T-helper 9 cell (primary cell): ENCODE measurements around the gene CARD9.
"Not testable (repeated sequence)": the region's sequence is repeated elsewhere in the genome, so short reads cannot be mapped to it uniquely, and the experiment has no call there.

Experiments
- DNase-seq: peaks from one replicate; pipeline ENCODE4 v3.0.0-alpha.2; 2020

Gene CARD9

DNA sequence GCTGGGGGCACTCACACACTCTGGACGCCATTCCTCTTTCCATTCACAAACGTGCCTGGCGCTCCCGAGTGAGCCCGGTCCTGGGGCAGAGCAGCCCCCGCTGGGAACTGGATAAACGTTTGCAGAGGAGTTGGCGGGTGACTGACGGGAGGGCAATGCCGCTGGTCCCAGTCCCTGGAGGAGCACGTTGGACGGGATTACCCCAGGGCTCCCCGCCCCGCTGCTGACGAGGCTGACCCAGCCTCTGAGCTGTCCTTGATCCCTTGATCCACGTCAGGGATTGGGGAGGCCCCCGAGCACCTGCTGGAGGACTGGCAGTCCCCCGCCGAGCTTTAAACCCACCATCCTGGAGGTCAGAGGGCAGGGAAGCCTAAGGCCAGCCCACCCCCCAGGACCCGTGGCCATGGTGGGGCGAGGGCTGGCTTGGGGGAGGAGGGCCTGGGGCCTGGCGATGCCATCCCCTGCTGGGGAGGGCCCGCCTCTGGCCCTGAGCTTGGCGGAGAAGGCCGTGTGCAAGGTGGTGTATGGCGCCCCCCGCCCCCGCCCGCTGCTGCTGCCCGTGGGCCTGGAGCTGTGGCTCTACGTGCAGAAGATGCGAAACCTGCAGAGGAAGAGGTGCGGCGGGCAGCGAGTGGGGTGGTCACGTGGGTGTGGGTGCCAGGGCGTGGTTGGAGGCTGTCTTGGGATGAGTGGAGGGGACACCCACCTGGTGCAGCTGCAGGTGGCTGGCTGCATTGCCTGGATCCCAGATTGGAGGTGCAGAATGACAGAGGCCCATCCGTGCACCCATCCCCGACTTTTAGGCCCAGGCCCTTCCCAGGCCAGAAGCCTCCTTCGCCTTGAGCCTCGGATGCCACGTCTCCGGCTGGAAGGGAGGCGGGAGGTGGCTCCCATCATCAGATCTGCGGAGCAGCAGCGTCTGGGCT lies 41.6 kb downstream of the CARD9 start:
- no peak for DNase-seq

DNA sequence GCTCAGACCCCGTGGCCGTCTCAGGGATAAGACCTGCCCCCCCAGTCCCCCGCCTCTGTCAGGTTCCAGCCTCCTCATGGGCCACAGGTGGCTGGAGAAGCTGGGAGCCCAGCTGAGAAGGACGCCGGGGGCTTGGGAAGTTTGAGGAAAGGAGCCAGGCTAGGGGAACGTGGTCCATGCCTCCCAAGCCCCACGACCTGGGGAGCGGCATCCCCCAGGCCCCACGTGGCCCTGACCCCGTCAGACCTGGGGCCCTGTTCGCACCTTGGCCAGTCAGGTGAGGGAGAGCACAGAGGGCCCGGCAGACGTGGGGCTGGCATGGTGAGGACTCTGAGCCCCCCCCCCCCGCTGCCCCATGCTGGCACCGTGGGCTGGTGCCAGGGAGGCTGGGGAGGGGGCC lies 42.4 kb downstream of the CARD9 start:
- DNase-seq, result no peak

- no peak for DNase-seq
These were observed 43.0 kb downstream of the CARD9 start for GRCh38 chr9:136330406-136330990.

- no peak for DNase-seq
These were observed 43.6 kb downstream of the CARD9 start for GRCh38 chr9:136329636-136330405.

DNA sequence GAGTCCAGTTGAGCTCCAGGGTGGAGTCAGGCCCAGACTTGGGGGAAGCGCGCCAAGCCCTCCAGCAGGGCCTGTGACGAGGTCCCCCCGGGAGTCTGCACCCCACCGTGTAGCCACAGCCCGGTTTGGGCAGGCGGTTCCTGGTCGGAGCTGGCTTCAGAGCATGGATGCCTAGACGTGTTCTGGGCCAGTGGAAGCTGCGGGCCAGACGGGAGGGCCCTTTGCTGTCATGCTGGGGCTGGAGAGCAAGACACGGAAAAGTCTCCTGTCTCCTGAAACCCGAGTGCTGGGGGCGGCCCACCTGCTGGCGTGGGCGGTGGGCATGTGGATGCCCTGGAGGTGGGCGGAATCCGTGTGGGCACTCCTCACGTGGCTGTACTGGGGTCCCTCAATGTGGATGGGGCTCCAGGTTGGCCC lies 44.2 kb downstream of the CARD9 start:
- no peak for DNase-seq

- DNase-seq, result no peak
These were observed 44.8 kb downstream of the CARD9 start for GRCh38 chr9:136328622-136329041.

DNA sequence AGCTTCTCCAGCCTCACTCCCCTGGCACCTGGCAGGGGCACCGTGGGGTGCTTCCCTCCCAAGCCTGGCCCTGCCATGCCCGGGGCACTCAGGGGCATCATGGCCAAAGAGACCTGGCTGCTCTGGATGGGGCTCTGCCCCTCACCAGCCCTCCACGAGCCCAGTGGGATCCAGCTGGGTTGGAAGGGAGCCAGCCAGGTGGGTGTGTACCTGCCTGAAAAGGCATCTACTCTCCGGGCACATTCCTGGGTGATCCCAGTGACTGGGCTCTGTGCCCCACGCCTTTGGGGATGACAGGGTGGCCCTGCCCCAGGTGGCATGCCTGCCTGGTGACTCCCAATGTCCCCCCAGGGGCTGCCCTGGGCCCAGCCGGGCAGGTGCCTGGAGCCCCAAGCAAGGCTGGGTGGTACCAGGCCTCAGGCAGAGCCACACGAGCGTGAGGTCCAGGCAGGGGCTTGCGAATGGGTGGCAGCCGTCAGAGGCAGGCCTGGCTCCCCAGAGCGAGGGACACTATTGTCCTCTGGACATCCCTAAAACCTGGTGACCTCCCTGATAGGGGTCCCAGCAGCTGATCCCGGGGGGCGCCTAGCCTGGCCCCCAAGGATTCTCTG lies 45.4 kb downstream of the CARD9 start:
- no peak for DNase-seq

DNA sequence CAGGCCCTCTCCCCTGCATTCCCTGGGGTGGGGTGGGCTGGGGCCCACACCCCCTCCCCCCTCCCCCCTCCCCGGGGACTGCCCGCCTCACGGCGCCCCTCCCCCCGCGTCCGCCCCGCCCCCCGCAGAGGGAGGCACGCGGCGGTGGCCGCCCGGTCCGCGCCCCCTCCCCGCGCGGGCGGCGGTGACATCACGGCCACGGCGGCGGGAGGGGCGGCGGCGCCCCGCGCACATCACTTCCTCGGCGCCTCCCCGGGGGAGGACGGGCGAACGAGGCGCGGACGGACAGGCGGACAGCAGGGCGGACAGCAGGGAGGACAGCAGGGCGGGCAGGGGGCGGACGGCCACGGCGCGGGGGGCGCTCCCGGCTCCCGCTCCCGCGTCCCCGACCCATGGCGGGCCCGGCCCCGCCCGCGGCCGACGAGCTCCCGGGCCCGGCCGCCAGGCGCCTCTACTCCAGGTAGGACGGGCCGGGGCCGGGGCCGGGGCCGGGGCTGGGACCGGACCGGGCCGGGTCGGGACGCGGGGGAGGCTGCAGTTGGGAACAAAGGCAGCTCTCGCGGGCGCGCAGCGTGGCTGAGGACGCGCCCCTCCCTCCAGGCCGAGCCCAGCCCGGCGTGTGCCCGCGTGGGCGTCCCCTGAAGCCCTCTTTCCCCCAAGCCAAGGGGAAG lies 46.0 kb downstream of the CARD9 start, which contains the start of gene GPSM1:
TSS of gene GPSM1 (plus strand) at position 236 of the 671 bp plus-strand sequence. CDS start at position 393, 157 bp downstream.
- peak; percentile 35 for DNase-seq

- DNase-seq, result no peak
These were observed 46.6 kb downstream of the CARD9 start for GRCh38 chr9:136326761-136327303.

GRCh38 chr9:136326061-136326760 lies 47.3 kb downstream of the CARD9 start:
- no peak for DNase-seq

GRCh38 chr9:136325358-136325757 lies 48.1 kb downstream of the CARD9 start:
- no peak for DNase-seq

DNA sequence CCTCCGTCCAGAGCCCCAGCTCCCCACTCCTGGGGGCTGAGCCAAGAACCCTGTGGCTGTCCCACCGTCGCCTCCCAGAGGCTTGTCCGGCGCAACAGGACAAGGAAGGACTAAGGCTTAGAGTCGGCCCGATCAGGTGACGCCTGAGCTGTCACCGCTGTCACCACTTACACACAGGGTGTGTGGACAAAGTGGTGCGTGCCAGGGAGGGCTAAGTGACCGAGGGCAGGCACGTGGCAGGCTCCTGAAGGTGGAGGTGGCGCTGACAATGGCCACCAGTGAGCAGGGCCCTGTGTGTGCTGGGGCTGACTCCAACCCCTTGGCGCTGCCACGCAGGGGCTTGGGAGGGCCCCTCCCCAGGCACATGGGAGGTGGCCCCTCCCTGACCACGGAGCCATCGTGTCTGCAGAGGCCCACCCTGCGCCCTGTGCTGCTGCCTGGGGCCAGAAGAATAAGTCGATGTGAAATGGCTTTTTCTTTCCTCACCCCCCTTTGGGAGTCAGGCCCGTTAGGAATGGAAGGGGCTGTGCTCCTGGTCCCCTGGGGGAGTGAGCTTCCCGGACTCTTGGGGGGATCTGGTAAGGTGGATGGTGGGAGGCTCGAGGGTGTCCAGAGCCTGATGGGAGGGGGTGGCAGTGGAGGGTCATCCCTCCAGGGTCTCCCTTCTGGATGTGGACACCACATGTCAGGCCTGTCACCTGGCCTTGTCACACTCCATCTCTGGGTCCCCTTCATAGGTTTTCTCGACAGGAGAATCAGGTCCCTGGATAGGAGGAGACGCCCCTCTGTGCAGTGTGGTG lies 48.8 kb downstream of the CARD9 start:
- no peak for DNase-seq

- no peak for DNase-seq
These were observed 50.1 kb downstream of the CARD9 start for GRCh38 chr9:136323371-136323789.

DNA sequence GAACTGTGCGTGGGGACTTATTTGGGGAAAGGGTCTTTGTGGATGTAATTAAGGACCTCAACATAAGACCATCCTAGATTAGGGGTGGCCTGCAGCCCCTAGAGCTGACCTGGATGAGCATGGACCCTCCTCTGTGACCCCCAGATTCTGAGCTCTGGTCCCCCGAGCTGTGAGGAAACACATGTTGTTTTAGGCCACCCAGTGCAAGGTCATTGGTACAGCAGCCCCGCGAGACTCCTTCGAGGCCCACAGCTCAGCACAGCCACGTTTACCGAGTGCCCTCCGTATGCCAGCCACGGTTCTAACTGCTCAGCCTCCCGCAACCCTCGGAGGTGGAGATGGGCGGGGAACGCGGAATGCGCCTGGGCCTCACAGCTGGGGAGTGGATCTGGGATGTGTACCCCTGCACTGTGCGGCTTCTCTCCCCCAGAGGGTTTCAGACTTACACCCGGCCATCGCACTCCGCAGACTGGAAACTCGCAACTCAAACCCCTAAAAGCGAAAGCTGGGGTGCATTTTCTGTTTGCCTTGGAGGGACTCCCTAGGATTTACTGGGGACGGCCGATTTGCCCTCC lies 50.6 kb downstream of the CARD9 start:
- no peak for DNase-seq

DNA sequence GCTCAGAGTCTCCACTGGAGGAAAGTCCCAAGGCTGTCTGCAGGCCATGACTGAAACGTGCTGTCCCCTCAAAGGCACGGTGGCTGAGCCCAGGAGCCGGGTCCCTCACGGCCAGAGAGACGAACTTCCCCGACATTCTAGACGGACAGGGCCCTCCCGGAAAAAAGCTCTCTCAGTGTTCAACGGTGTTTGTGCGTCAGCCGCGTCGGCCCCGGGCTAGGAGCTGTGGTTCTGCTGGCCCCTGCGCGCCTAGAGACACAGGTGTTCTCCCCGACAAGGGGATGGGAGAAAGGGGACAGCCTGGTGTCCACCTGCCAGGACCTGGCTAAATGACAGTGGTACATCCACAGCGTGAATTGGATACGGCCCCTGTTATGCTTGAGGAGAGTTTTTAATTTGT lies 51.9 kb downstream of the CARD9 start:
- DNase-seq, result no peak

DNA sequence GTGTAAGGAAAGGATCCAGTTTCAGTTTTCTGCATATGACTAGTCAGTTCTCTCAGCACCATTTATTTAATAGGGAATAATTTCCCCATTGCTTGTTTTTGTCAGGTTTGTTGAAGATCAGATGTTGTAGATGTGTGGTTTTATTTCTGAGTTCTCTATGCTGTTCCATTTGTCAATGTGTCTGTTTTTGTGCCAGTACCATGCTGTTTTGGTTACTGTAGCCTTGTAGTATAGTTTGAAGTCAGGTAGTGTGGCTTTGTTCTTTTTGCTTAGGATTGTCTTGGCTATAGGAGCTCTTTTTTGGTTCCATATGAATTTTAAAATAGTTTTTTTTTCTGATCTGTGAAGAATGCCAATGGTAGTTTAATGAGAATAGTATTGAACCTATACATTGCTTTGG lies 52.5 kb downstream of the CARD9 start:
- DNase-seq, result not testable (repeated sequence)

- DNase-seq, result not testable (repeated sequence)
These were observed 53.5 kb downstream of the CARD9 start for GRCh38 chr9:136319955-136320354.

DNA sequence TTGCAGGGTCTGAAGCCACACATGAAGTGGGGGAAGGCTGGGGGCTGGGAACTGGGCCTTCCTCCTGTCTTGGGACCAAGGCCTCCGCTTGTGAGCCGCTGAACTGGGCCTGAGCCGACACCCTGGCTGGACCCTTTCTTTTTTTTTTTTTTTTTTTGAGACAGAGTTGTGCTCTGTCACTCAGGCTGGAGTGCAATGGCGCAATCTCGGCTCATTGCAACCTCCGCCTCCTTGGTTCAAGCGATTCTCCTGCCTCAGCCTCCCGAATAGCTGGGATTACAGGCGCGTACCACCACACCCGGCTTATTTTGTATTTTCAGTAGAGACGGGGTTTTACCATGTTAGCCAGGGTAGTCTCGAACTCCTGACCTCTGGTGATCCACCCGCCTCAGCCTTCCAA lies 54.2 kb downstream of the CARD9 start:
- DNase-seq, result not testable (repeated sequence)

- no peak for DNase-seq
These were observed 54.7 kb downstream of the CARD9 start for GRCh38 chr9:136318776-136319241.
